ENCODE results near the gene LAMC3. TPM values are rescaled to one million over a fixed set of nuclear protein-coding genes. Genes with fewer than 3 reads are reported as not detected.

LAMC3 gene
- polyA plus RNA-seq, 1 donor from 2014 or later = 0.04 TPM

DNA sequence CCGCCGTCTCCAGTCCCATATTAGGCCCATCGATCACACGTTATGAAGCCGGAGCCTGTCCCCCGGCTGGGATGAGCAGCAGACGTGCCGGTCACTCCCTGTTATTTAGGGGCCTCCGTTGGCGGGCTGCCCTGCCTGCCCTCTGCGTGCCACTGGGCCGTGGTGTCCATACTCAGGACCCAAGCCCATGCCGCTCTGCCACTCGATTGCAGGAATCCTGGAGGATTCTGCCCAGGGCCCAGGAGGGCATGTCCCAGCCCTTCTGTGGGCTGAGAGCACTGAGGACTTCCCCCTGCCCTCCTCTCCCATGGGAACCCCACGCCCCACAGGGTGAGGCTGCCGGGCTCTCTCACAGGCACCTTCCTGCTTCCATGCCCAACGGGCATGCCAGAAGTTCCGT, 19.6 kb upstream of the LAMC3 start (continued):
- TF ChIP-seq TAF1 (IDR thresholded peaks at IDR 0.05; ENCODE audit: low read depth) = no peak
- TF ChIP-seq MXI1 (conservative IDR thresholded peaks at IDR 0.05; ENCODE audit: poor library complexity, severe bottlenecking) = no peak
- TF ChIP-seq POLR2AphosphoS5 (IDR thresholded peaks at IDR 0.05) = no peak

DNA sequence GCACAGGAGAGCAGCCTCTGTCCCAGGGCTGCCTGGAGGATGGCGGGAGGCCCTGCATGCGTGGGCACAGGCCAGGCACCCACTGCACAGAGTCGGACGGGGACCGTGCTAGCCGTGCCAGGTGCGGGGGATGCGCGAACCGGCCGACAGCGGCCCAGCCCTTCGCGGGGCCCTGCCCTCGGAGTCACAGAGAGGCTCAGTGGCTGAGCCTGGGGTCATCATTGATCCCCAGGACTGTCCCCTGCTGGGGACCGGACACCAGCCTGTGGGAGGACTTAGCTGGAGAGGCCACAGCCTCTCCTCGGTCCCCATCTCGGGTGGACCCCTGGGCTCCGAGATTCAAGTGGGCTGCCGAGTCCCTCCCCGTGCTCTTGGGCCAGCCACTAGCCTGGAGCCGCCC, 19.1 kb upstream of the LAMC3 start:
- Histone ChIP-seq H3K9ac (ENCODE audit: low read length) (no peak overlapping the region), H3K9me2 (ENCODE audit: insufficient read depth, low read length) (no peaks in the 10 kb centered on the region), H3K36me3 (ENCODE audit: insufficient read depth, low read length) (no peaks in the 10 kb centered on the region), H3K27me3 (ENCODE audit: insufficient read depth, low read depth, low read length) (no peaks in the 10 kb centered on the region), H3K4me3 (ENCODE audit: low read length) (no peak overlapping the region), H3K9me3 (ENCODE audit: low read length) (no peaks in the 10 kb centered on the region), H3K4me2 (ENCODE audit: low read length) (no peak overlapping the region), H3K27ac (ENCODE audit: low read length) (no peak overlapping the region), H3K79me2 (replicated peaks; ENCODE audit: insufficient read depth, low read length) (no peaks in the 10 kb centered on the region), H4K20me1 (ENCODE audit: insufficient read depth) (no peaks in the 10 kb centered on the region), H2AFZ (ENCODE audit: low read depth, low read length) (no peak overlapping the region), H3F3A (ENCODE audit: insufficient read depth, low read length, poor library complexity, severe bottlenecking) (no peaks in the 10 kb centered on the region)
- TF ChIP-seq RAD21 (conservative IDR thresholded peaks at IDR 0.05) (no peak), EP300 (conservative IDR thresholded peaks at IDR 0.05; ENCODE audit: poor library complexity, severe bottlenecking) (no peak), EZH2 (IDR thresholded peaks at IDR 0.05; ENCODE audit: borderline replicate concordance, insufficient read depth, low read length, poor library complexity, severe bottlenecking) (no peak)
- TF ChIP-seq, protein P1, sequence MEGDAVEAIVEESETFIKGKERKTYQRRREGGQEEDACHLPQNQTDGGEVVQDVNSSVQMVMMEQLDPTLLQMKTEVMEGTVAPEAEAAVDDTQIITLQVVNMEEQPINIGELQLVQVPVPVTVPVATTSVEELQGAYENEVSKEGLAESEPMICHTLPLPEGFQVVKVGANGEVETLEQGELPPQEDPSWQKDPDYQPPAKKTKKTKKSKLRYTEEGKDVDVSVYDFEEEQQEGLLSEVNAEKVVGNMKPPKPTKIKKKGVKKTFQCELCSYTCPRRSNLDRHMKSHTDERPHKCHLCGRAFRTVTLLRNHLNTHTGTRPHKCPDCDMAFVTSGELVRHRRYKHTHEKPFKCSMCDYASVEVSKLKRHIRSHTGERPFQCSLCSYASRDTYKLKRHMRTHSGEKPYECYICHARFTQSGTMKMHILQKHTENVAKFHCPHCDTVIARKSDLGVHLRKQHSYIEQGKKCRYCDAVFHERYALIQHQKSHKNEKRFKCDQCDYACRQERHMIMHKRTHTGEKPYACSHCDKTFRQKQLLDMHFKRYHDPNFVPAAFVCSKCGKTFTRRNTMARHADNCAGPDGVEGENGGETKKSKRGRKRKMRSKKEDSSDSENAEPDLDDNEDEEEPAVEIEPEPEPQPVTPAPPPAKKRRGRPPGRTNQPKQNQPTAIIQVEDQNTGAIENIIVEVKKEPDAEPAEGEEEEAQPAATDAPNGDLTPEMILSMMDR (IDR thresholded peaks at IDR 0.05; ENCODE audit: poor library complexity, severe bottlenecking) = no peak

DNA sequence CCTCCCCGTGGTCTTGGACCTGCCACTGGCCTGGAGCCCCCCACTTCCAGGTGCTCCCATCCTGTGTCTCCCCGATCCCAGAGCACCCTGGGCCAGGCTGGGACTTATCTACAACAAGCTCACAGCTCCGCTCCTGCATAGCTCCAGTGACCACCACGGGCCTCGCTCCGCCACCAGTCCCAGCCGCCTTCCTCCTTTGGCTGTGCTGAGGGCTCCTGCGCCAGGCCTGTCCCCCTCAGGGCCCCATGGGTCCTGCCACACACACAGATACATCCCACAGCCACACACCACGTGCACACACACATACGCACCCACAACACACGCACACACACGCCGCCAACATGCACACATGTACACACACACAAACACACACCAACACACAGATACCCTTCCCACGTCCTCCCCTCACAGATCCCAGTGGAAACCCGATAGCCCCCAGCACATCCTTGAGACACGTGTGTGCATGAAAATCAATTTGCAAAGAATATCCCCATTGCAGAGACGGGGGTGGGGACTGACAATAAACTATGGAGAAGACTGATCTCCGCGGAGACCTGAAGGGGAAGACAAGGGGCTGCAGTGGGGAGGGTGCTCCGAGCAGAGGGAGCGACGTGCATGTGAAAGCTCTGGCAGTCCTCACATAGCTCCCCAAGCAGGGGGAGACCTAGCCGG, 18.5 kb upstream of the LAMC3 start:
- TF ChIP-seq, protein P1 (IDR thresholded peaks at IDR 0.05; ENCODE audit: poor library complexity, severe bottlenecking) = no peak
- TF ChIP-seq RAD21 (conservative IDR thresholded peaks at IDR 0.05) = no peak
- TF ChIP-seq MXI1 (conservative IDR thresholded peaks at IDR 0.05; ENCODE audit: poor library complexity, severe bottlenecking) = no peak
- TF ChIP-seq, protein P2, sequence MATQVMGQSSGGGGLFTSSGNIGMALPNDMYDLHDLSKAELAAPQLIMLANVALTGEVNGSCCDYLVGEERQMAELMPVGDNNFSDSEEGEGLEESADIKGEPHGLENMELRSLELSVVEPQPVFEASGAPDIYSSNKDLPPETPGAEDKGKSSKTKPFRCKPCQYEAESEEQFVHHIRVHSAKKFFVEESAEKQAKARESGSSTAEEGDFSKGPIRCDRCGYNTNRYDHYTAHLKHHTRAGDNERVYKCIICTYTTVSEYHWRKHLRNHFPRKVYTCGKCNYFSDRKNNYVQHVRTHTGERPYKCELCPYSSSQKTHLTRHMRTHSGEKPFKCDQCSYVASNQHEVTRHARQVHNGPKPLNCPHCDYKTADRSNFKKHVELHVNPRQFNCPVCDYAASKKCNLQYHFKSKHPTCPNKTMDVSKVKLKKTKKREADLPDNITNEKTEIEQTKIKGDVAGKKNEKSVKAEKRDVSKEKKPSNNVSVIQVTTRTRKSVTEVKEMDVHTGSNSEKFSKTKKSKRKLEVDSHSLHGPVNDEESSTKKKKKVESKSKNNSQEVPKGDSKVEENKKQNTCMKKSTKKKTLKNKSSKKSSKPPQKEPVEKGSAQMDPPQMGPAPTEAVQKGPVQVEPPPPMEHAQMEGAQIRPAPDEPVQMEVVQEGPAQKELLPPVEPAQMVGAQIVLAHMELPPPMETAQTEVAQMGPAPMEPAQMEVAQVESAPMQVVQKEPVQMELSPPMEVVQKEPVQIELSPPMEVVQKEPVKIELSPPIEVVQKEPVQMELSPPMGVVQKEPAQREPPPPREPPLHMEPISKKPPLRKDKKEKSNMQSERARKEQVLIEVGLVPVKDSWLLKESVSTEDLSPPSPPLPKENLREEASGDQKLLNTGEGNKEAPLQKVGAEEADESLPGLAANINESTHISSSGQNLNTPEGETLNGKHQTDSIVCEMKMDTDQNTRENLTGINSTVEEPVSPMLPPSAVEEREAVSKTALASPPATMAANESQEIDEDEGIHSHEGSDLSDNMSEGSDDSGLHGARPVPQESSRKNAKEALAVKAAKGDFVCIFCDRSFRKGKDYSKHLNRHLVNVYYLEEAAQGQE (IDR thresholded peaks at IDR 0.05; ENCODE audit: borderline replicate concordance) = no peak
- no peak for TF ChIP-seq EP300 (conservative IDR thresholded peaks at IDR 0.05; ENCODE audit: poor library complexity, severe bottlenecking)
- no peak for TF ChIP-seq SMC3 (conservative IDR thresholded peaks at IDR 0.05; ENCODE audit: poor library complexity)
- no peak for TF ChIP-seq POLR2AphosphoS5 (IDR thresholded peaks at IDR 0.05)
- no peak for TF ChIP-seq TAF1 (IDR thresholded peaks at IDR 0.05; ENCODE audit: low read depth)
- no peak for TF ChIP-seq EZH2 (IDR thresholded peaks at IDR 0.05; ENCODE audit: borderline replicate concordance, insufficient read depth, low read length, poor library complexity, severe bottlenecking)
- Histone ChIP-seq H3F3A (ENCODE audit: insufficient read depth, low read length, poor library complexity, severe bottlenecking) (no peaks in the 10 kb centered on the region), H2AFZ (ENCODE audit: low read depth, low read length) (no peak overlapping the region), H3K9me3 (ENCODE audit: low read length) (no peaks in the 10 kb centered on the region), H3K27ac (ENCODE audit: low read length) (no peak overlapping the region), H3K27me3 (ENCODE audit: insufficient read depth, low read depth, low read length) (no peaks in the 10 kb centered on the region), H3K4me2 (ENCODE audit: low read length) (no peak overlapping the region), H3K9ac (ENCODE audit: low read length) (no peak overlapping the region), H3K9me2 (ENCODE audit: insufficient read depth, low read length) (no peaks in the 10 kb centered on the region), H4K20me1 (ENCODE audit: insufficient read depth) (no peaks in the 10 kb centered on the region), H3K4me3 (ENCODE audit: low read length) (no peak overlapping the region), H3K36me3 (ENCODE audit: insufficient read depth, low read length) (no peaks in the 10 kb centered on the region), H3K79me2 (replicated peaks; ENCODE audit: insufficient read depth, low read length) (no peaks in the 10 kb centered on the region)

All from neural cell (in vitro differentiated cells).